OCI-LY1 (cell line): ENCODE measurements around the gene NOS3.

Experiments used
- CTCF ChIP-seq: fragments of 200-600 bp; sonication (generic), shearing (Covaris generic); IDR thresholded peaks from 2 replicates; pipeline ENCODE4 v1.5.1; 2017; ENCODE audit warnings: mild to moderate bottlenecking, antibody characterized with exemption, low read length, moderate library complexity, mixed read lengths
- EZH2 ChIP-seq: fragments of 200-600 bp; sonication (generic), shearing (Covaris generic); IDR thresholded peaks from 2 replicates; pipeline ENCODE4 v1.8.0; 2017; ENCODE audit warnings: borderline replicate concordance, mixed run types, mild to moderate bottlenecking, antibody characterized with exemption, low read length, moderate library complexity, mixed read lengths

DNA sequence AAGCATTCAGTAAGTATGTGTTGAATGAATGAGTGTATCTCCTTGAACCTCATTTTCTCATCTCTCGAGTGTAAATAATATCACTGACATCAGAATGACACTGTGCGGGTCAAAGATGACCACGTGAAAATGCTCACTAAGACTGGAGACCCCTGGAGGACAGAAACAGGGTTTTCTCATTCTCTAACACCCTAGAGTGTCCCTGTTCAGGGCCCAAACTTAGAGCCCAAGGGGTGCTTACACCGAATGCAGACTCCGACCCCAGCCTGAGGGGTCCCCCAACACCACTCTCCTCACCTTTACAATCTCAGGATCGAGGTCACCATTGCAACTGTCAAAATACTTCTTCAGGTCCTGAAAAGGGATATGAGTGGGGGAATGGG is 65.5 kb downstream of the NOS3 start:
- TF ChIP-seq CTCF = no peak
- TF ChIP-seq EZH2 = no peak
